Right kidney (tissue), 1 donor: Measurements from ENCODE around the gene KCNT1.
A peak's percentile ranks its signal among the peaks of the same experiment; 100 is the strongest.

Source experiments
- DNase-seq: peaks from one replicate; pipeline ENCODE4 v3.0.0-alpha.2; 2016

KCNT1 gene

GRCh38 chr9:135700525-135700924 is 1.5 kb upstream of the KCNT1 start:
- no peak for DNase-seq

- DNase-seq, result no peak
Measured at GRCh38 chr9:135701067-135701958, 672 bp upstream of the KCNT1 start.

DNA sequence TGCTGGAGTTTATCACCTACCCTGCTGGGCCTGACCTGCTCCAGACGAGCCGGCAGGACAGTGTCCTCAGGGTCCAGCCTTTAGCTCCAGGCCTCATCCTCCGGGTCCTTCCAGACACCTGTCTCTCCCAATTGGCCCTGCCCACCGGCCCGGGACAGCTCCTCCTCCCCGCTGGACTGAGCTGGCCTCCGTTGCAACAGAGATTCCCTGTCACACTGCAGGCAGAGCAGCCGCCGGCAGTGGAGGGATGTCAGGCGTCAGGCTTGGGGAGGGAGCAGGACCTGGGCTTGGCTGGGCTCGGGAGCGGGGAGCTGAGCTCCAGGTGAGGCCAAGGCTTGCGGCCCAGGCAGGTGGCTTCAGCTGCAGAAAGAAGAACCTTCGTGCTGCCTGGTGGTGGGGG is 1.7 kb downstream of the KCNT1 start:
- no peak for DNase-seq

GRCh38 chr9:135704483-135704882 is 2.5 kb downstream of the KCNT1 start:
- no peak for DNase-seq

- DNase-seq, result no peak
Measured at GRCh38 chr9:135705376-135705775, 3.4 kb downstream of the KCNT1 start.

DNA sequence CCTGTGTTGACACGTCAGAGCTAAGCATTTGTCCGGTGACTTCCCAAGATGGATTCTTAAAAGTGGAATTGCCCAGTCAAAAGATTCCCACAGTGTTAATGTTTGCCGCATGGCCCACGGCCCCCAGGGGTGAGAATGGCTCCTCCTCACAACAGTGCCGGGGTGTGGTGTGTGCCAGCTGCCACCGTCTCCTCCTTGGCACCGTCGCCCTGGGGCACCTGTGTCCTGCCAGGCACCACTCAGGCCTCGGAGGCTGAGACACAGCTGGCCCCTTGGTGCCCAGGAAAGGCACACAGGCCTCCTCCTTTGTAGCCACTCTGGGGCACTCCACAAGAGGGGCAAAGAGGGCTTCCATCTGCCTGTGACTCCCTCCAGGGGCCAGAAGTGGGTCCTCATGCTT is 4.3 kb downstream of the KCNT1 start:
- no peak for DNase-seq

DNA sequence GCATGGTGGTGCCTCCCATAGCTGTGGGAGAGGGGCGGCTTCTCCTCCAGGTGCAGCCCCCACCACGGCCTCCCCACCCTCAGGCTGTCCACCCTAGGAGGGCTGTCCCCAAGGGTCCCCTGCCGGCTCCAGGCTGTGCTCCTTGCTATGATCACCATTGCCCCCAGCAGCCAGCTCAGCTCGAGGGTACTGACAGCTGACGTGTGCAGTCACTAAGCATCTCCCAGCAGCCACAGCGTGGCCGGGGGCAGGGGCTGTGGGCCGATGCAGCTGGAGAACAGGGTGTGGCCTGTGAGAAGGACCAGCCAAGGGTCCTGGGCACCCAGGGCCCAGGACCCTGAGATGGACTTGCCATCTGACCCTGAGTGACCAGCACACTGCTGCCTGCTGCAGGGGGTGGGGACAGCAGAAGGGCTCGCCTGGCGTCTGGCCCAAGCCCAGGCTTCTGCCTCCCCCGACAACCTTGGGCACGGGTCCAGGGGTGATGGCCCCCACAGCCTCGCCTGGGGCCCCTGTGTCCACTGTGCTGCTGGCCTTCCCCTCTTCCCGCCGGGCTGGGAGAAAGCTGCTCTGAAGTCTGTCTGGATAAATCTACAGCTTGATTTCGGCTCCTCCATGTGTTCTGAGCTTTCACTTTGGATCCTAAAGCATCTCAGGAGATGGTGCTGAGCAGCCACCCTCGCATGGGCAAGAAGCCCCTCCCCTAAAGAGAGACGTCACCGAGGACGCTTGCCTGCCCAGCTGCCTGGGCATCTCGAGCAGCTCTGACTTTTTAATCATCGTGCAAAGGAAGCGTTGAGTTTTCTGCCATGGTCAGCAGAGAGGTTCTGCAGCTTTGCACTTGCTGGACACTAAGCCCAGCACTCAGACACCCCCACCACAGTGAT is 5.5 kb downstream of the KCNT1 start:
- no peak for DNase-seq

DNA sequence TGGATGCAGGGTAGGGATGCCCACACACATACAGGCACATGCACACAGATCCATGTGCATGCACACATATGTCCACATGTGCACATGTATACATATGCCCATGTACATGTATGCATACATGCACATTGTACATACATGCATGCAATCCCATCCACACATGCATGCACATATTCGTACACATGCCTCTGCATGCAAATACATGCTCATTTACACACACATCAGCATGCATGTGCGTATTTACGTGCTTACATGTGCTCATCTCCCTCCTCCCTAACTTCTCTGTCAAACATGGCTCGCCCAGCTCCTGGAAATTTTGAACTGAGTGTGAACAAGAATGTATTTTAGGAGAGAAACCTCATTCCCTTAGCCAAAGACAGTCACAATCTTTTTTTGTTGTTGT is 6.2 kb downstream of the KCNT1 start:
- DNase-seq, result no peak

GRCh38 chr9:135711391-135711790 is 9.4 kb downstream of the KCNT1 start:
- DNase-seq, result no peak

- DNase-seq, result no peak
Measured at GRCh38 chr9:135711881-135712280, 9.9 kb downstream of the KCNT1 start.

DNA sequence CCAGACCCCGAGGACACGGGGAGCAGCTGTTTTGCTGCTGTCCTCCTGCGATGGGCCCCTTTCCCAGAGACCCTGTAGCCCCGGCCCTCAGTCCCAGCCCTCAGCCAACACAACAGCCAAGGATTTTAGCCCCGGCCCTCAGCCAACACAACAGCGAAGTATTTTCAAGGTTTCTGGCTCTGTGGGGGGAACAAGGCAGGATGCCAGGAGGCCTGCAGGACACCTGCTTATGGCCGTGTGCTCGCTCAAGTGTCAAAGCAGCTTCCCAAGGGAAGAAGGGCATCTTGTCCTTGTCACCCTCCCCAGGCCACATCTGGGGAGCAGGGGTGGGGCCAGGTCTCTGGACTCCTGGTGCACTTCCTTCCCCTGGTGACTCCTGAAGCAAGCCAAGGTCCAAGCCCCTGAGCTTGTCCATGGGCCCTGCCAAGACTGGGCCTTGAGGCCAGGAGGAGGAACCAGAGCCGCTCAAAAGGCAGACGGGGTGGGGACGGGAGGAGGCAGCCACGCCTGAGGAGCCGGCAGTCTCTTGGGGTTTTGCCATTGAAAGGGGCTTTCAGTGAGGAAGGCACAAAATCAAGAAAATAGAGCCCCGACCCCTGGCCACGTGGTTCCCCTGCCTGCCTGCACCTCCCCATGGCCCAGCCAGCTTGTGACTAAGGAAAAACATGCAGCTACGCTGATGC is 10.8 kb downstream of the KCNT1 start:
- DNase-seq, result no peak

DNA sequence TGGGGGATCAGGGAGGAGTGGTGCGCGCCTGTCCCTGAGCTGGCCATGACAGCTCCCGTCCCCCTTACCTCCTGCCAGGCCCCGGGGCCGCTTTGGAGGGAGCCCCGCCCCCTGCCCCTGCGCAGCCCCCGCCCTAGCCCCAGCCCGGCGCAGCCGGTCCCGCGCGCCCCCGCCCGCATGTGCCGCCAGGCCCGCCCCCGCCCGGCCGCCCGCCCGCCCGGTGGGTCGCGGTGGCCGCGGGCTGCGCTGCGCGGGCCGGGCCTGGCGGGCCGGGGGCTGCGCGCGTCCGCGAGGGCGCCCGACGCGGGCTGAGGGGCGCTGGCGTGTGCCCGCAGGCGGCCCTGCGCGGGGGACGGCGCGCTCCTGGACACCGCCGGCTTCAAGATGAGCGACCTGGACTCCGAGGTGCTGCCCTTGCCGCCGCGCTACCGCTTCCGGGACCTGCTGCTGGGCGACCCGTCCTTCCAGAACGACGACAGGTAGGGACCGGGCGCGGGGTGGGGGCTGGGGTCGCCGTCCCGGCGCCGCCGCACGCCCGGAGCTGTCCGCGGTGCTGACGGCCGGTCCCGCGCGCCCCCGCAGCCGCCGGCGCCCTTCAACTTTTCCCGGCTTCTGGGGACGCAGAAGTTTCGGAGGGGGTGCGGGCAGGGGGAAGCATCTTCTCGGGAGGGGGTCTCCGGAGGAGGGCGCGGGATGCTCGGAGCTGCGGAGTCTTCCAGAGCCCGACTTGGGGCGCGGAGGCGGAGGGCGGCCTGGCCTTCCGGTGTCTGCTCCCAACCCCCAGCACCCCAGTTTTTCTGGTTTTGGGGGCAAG is 12.5 kb downstream of the KCNT1 start:
- peak; percentile 56 for DNase-seq

DNA sequence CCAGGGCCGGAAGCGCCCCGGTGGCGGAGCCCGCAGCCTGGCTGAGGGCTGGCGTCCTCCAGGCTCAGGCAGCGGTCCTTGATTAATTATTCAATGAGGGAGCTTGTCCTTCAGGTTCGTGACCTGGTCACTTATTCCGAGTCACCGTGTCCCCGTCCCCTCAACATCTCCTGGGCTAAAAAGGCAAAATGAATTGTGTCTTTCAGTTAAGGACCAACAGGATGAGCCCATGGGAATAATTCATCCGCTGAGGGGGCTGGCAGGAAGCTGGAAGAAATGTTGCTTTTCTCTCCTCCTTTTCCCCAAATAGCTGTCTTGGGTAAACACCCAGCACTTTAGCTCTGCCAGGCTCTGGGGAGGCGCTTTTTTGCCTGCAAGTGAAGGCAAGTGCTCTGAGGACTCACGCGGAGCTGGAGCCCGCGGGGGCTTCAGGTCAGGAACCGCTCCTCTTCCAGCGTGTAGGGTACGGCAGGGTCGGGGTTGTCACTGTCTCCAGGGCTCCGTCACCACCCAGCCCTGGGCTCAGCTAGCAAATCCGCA is 13.1 kb downstream of the KCNT1 start:
- no peak for DNase-seq

- no peak for DNase-seq
Measured at GRCh38 chr9:135716045-135716444, 14.1 kb downstream of the KCNT1 start.

DNA sequence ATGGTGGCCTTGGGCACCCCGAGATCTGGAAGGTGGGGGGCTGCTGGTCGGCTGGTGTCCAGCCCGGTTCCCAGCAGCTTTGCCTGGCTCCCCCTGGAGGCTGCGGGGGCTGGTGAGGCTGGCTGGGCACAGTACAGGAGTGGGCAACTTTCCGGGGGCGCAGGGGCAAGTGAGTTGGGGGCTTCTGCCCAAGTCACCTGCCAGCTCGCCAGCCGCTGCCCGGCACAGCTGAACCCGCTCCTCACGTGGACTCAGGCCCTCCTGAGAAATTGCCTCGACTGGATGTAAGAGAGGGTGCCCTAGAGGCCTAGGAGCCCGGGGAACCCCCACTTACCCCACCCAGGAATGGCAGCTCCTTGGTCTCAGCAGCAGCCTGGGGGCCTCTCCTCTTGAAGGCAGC is 15.4 kb downstream of the KCNT1 start:
- no peak for DNase-seq

DNA sequence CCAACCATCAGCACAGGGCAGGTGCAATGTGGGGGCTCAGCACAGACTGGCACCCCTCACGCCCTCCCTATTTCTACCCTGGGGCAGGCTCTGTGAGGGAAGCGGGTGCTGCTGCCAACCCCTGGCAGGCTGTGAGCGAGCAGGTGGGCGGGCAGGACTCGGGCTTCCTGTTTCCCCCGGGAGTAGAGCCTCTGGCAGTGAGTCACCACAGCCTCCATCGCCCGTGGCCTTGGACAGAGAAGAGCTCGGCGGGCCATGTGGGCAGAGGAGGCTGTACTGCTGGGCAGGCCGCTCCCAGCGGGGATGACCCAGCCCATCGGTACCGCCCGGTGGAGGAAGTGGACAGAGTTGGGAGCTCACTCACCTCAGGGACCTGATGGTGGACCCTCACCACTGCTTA is 16.6 kb downstream of the KCNT1 start:
- DNase-seq, result no peak

- DNase-seq, result no peak
Measured at GRCh38 chr9:135719472-135719871, 17.5 kb downstream of the KCNT1 start.

GRCh38 chr9:135722365-135722764 is 20.4 kb downstream of the KCNT1 start:
- no peak for DNase-seq

- DNase-seq, result no peak
Measured at GRCh38 chr9:135724186-135724787, 22.3 kb downstream of the KCNT1 start.

- no peak for DNase-seq
Measured at GRCh38 chr9:135726138-135726853, 24.3 kb downstream of the KCNT1 start.
